Gastroesophageal sphincter (tissue), 4 donors: ENCODE results near the gene EXOC2. TPM values are rescaled to one million over a fixed set of nuclear protein-coding genes. Genes with fewer than 3 reads are reported as not detected.

Experiments used
- ATAC-seq: fragments of 150-250 bp; one replicate; pipeline ENCODE4 v1.9.1; 2016; ENCODE audit warnings: mild to moderate bottlenecking, moderate library complexity
- H3K27ac ChIP-seq, 4 donors: fragments of 200-600 bp; sonication (generic) in 3 of 4; 1 replicate in 3 of 4; 2 replicates in 1 of 4; pipeline ENCODE4 v1.5.1; 2016 to 2019
- H3K27me3 ChIP-seq: fragments of 200-600 bp; sonication (generic); one replicate; pipeline ENCODE4 v1.5.1; 2019
- H3K36me3 ChIP-seq, 2 donors: fragments of 200-600 bp; sonication (generic); one replicate each; pipeline ENCODE4 v1.5.1; 2019; ENCODE audit warnings: control low read depth in 1 of 2
- H3K4me1 ChIP-seq, 3 donors: fragments of 200-600 bp; sonication (generic); 1 replicate in 2 of 3; 2 replicates in 1 of 3; pipeline ENCODE4 v1.5.1; 2016 to 2019; ENCODE audit warnings: control low read depth in 2 of 3
- H3K4me3 ChIP-seq, 2 donors: fragments of 200-600 bp; sonication (generic); one replicate each; pipeline ENCODE4 v1.5.1; 2019; ENCODE audit warnings: mild to moderate bottlenecking in 1 of 2, moderate library complexity in 1 of 2
- H3K9me3 ChIP-seq, 3 donors: fragments of 200-600 bp; sonication (generic); one replicate each; pipeline ENCODE4 v1.5.1; 2017 to 2019; ENCODE audit warnings: control low read depth in 2 of 3
- EP300 ChIP-seq: sonication (generic); formaldehyde crosslinking; IDR thresholded peaks from one replicate; pipeline ENCODE4 v1.6.1; 2017; ENCODE audit warnings: antibody characterized with exemption, mild to moderate bottlenecking
- POLR2A ChIP-seq, 2 donors: fragments of 450-650 bp; IDR thresholded peaks; one replicate each; pipeline ENCODE4 v1.6.1; 2017; ENCODE audit warnings: antibody characterized with exemption in 2 of 2, mild to moderate bottlenecking in 2 of 2, moderate library complexity in 1 of 2
- POLR2AphosphoS5 ChIP-seq: sonication (generic); formaldehyde crosslinking; IDR thresholded peaks from one replicate; pipeline ENCODE4 v1.6.1; 2017; ENCODE audit warnings: antibody characterized with exemption
- WGBS, 2 donors: methylation state at CpG; one replicate each; pipeline ENCODE4 v1.1.5; 2018; ENCODE audit warnings: low coverage in 1 of 2; 5-methylcytosine and 5-hydroxymethylcytosine counted together
- total RNA-seq, 4 donors: library from RNA; depleted of rRNA; stranded (reverse); fragments of >200 nt; gene quantifications; one replicate each; pipeline ENCODE4 v1.1.0, GENCODE V29; 2016
- TF ChIP-seq, protein P1 (sequence below), 4 experiments: fragments of 200-600 bp in 2 of 4; fragments of 450-650 bp in 2 of 4; sonication (generic) in 1 of 4; IDR thresholded peaks; one replicate each; pipeline ENCODE4 v1.5.1; 2017 to 2019; ENCODE audit warnings: antibody characterized with exemption in 4 of 4, mild to moderate bottlenecking in 2 of 4, moderate library complexity in 2 of 4

The EXOC2 gene
- total RNA-seq: 10 to 100 TPM; 17.8 to 39.2 (median 25.8) TPM

GRCh38 chr6:692858-693722 lies at the start of gene EXOC2:
Gene EXOC2 (minus strand): TSS chr6:693139. CDS start chr6:637818, 55,321 bp downstream.
- Histone ChIP-seq H3K4me3 (peak within 1 kb of the TSS; percentile 67 to 87), H3K4me1 (peaks cover 0 to 39% (median 4%) of the 10 kb centered on the region in 3 donors), H3K36me3 (no peaks in the 10 kb centered on the region), H3K27ac (peak within 1 kb of the TSS; percentile 54 to 94 (median 88)), H3K27me3 (no peaks in the 10 kb centered on the region), H3K9me3 (no peaks in the 10 kb centered on the region)
- ATAC-seq: peak; percentile 95
- 3% methylated on average over 11 of the region's 63 CpGs; no CpG with 5 or more reads in 1 of the 2 donors for WGBS, 2 donors
- no peak for TF ChIP-seq EP300
- peak; percentile 81 for TF ChIP-seq POLR2AphosphoS5
- TF ChIP-seq POLR2A (IDR thresholded peaks at IDR 0.05): peak; percentile 65 to 71
- TF ChIP-seq, protein P1, sequence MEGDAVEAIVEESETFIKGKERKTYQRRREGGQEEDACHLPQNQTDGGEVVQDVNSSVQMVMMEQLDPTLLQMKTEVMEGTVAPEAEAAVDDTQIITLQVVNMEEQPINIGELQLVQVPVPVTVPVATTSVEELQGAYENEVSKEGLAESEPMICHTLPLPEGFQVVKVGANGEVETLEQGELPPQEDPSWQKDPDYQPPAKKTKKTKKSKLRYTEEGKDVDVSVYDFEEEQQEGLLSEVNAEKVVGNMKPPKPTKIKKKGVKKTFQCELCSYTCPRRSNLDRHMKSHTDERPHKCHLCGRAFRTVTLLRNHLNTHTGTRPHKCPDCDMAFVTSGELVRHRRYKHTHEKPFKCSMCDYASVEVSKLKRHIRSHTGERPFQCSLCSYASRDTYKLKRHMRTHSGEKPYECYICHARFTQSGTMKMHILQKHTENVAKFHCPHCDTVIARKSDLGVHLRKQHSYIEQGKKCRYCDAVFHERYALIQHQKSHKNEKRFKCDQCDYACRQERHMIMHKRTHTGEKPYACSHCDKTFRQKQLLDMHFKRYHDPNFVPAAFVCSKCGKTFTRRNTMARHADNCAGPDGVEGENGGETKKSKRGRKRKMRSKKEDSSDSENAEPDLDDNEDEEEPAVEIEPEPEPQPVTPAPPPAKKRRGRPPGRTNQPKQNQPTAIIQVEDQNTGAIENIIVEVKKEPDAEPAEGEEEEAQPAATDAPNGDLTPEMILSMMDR (IDR thresholded peaks at IDR 0.05): peak in 1 of 4 experiments; percentile 15

DNA sequence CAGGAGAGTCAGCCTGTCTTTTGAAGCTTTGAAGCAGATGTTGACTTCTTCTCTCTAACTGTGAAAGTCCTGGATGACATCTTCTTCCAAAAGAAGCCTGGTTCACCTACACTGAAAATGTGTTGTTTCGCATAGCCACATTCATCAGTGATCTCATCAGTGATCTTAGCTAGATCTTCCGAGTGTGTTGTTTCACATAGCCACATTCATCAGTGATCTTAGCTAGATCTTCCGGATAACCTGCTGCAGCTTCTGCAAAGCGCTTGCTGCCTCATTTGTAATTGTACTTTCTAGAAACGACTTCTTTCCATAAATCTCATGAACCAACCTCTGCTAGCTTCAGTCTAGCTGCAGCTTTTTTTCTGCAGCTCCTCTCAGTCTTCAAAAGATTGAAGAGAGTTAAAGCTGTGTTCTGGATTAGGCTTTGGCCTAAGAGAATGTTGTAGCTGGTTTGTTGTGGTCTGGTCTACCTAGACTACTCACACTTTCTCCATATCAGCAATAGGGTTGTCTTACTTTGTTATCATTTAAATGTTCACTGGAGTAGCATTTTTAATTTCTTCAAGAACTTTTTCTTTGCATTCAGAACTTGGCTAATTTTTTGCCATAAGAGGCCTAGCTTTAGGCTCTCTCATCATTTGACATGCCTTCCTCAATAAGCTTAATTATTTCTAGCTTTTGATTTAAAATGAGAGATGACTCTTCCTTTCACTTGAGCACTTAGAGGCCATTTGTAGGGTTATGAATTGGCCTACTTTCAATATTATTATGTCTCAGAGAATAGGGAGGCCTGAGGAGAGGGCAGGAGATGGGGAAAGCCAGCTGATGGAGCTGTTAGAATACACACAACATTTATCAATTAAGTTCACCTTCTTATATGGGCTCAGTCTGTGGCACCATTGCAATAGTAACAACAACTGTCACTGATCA lies 48.7 kb upstream of the EXOC2 start:
- WGBS, 2 donors: 80 to 91% methylated on average over 5 of the region's 5 CpGs
- ATAC-seq: no peak
- Histone ChIP-seq H3K9me3 (no peaks in the 10 kb centered on the region), H3K36me3 (no peaks in the 10 kb centered on the region), H3K4me1 (no peaks in the 10 kb centered on the region), H3K27me3 (no peaks in the 10 kb centered on the region), H3K27ac (no peak overlapping the region), H3K4me3 (no peak overlapping the region)
- TF ChIP-seq POLR2A (IDR thresholded peaks at IDR 0.05): no peak
- TF ChIP-seq, protein P1 (IDR thresholded peaks at IDR 0.05): no peak
- no peak for TF ChIP-seq POLR2AphosphoS5
- TF ChIP-seq EP300: no peak

- H3K27me3 ChIP-seq: no peaks in the 10 kb centered on the region
- no peak for ATAC-seq
- TF ChIP-seq POLR2AphosphoS5 (no peak), EP300 (no peak)
- TF ChIP-seq, protein P1 (IDR thresholded peaks at IDR 0.05): no peak
- no peaks in the 10 kb centered on the region for H3K9me3 ChIP-seq
- H3K27ac ChIP-seq: no peak overlapping the region
- H3K36me3 ChIP-seq: no peaks in the 10 kb centered on the region
- no peaks in the 10 kb centered on the region for H3K4me1 ChIP-seq
- H3K4me3 ChIP-seq: no peak overlapping the region
- 85 to 94% methylated on average over 16 of the region's 20 CpGs for WGBS, 2 donors
Measured at GRCh38 chr6:736657-737446, 43.9 kb upstream of the EXOC2 start.

DNA sequence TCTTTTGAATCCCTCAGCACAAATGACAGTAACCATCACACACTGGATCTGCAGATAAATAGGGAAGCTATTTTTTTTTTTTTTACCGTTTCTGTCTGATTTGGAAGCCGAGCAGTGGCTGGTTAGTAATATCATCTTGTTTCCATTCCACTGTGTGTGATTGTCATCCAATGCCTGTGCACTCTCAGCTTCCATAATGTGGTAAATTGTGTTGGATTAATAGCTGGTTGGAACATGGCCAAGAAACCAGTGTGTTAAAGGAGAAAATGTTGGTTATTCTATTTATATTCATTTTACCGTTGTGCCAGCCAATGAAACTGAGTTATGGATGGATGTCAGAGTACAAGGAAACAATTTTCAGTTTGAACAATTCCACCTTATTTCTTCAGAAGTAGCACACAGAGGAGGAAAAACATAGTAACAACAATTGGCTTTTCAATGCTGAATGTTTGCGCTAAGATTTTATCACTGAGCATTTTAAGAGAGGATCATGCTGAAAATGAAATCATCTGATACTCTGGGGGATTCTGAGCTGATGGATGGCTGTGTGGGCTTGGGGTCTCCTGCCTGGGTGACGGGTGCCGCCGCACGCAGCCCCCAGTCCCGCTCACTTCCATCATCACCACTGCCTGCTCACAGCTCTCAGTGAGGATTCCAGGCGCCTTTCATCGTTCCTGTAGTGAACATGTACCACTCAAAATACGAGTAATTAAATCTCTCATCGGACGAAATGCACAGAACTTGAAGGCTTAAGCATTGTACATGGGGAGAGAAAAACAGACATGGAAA lies 40.7 kb upstream of the EXOC2 start:
- TF ChIP-seq, protein P1 (IDR thresholded peaks at IDR 0.05): no peak
- TF ChIP-seq EP300 (no peak), POLR2A (IDR thresholded peaks at IDR 0.05) (no peak), POLR2AphosphoS5 (no peak)
- no peaks in the 10 kb centered on the region for H3K4me1 ChIP-seq
- no peaks in the 10 kb centered on the region for H3K9me3 ChIP-seq
- H3K27ac ChIP-seq: no peak overlapping the region
- no peaks in the 10 kb centered on the region for H3K36me3 ChIP-seq
- no peak for ATAC-seq
- no peaks in the 10 kb centered on the region for H3K27me3 ChIP-seq
- no peak overlapping the region for H3K4me3 ChIP-seq
- WGBS, 2 donors: 35 to 47% methylated on average over 4 to 7 of the region's 14 CpGs
